Spleen (tissue), 7 donors: ENCODE results near the gene SMC2.

ENCODE experiments used
- CTCF ChIP-seq, 11 experiments: fragments of 200-600 bp in 7 of 11; fragments of 450-650 bp in 4 of 11; sonication (generic) in 4 of 11; IDR thresholded peaks in 8 of 11; conservative IDR thresholded peaks in 3 of 11; 1 replicate in 7 of 11; 2 replicates in 4 of 11; pipeline versions ENCODE4 v1.4.0 to v1.8.0; 2016 to 2021; ENCODE audit warnings: antibody characterized with exemption in 11 of 11, inconsistent platforms in 4 of 11, mild to moderate bottlenecking in 1 of 11
- POLR2A ChIP-seq, 3 donors: fragments of 450-650 bp; IDR thresholded peaks; one replicate each; pipeline ENCODE4 v1.5.1; 2017; ENCODE audit warnings: antibody characterized with exemption in 3 of 3, mild to moderate bottlenecking in 1 of 3
- POLR2AphosphoS5 ChIP-seq, 3 donors: sonication (generic); formaldehyde crosslinking; IDR thresholded peaks; one replicate each; pipeline ENCODE4 v1.5.1; 2017; ENCODE audit warnings: antibody characterized with exemption in 3 of 3
- donor health status: DM: no; HTN: no; CAD: no; lungs with moderate emphysema.
- donor health status: DM: no; HTN: no; CAD: no.
- donor health status: DM: no; HTN: no; CAD: no.

- no peak for TF ChIP-seq POLR2A (IDR thresholded peaks at IDR 0.05)
- no peak for TF ChIP-seq CTCF (IDR thresholded peaks at IDR 0.05 in 8 of 11, conservative IDR thresholded peaks at IDR 0.05 in 3 of 11)
- TF ChIP-seq POLR2AphosphoS5 (IDR thresholded peaks at IDR 0.05): no peak
Measured at GRCh38 chr9:104138243-104138868, 44.2 kb downstream of the SMC2 start.
